ENCODE results near the gene COL9A3.

COL9A3 gene

GRCh38 chr20:62812181-62812906 lies 4.5 kb upstream of the COL9A3 start:
- no peak for DNase-seq

GRCh38 chr20:62812907-62813200 lies 4.0 kb upstream of the COL9A3 start:
- no peak for DNase-seq

- DNase-seq, result no peak
Measured at GRCh38 chr20:62813588-62813987, 3.3 kb upstream of the COL9A3 start.

- DNase-seq, result no peak
Measured at GRCh38 chr20:62814060-62814708, 2.7 kb upstream of the COL9A3 start.

GRCh38 chr20:62814709-62815065 lies 2.2 kb upstream of the COL9A3 start:
- no peak for DNase-seq

- DNase-seq, result no peak
Measured at GRCh38 chr20:62815066-62815991, 1.5 kb upstream of the COL9A3 start.

- no peak for DNase-seq
Measured at GRCh38 chr20:62816031-62816883, 593 bp upstream of the COL9A3 start.

GRCh38 chr20:62817975-62818591 lies 1.2 kb downstream of the COL9A3 start:
- no peak for DNase-seq

GRCh38 chr20:62818592-62819493 lies 2.0 kb downstream of the COL9A3 start:
- no peak for DNase-seq

GRCh38 chr20:62819494-62820174 lies 2.8 kb downstream of the COL9A3 start:
- no peak for DNase-seq

GRCh38 chr20:62820208-62820961 lies 3.5 kb downstream of the COL9A3 start:
- no peak for DNase-seq

GRCh38 chr20:62820962-62821725 lies 4.3 kb downstream of the COL9A3 start:
- DNase-seq, result no peak

- no peak for DNase-seq
Measured at GRCh38 chr20:62821726-62822210, 4.9 kb downstream of the COL9A3 start.

- no peak for DNase-seq
Measured at GRCh38 chr20:62822239-62822787, 5.5 kb downstream of the COL9A3 start.

GRCh38 chr20:62822788-62823651 lies 6.2 kb downstream of the COL9A3 start:
- no peak for DNase-seq

- no peak for DNase-seq
Measured at GRCh38 chr20:62823688-62824475, 7.0 kb downstream of the COL9A3 start.

All from GOT3 (cell line).